CD4-positive, alpha-beta T cell treated with Interleukin-17A for 4 hours (primary cell): ENCODE measurements around the gene MDC1.
A peak's percentile ranks its signal among the peaks of the same experiment; 100 is the strongest.
"Not testable (repeated sequence)": the region's sequence is repeated elsewhere in the genome, so short reads cannot be mapped to it uniquely, and the experiment has no call there.

ENCODE experiments used
- DNase-seq: peaks from one replicate; pipeline ENCODE4 v3.0.0-alpha.2; 2020; ENCODE audit warnings: mixed read lengths

Gene MDC1

DNA sequence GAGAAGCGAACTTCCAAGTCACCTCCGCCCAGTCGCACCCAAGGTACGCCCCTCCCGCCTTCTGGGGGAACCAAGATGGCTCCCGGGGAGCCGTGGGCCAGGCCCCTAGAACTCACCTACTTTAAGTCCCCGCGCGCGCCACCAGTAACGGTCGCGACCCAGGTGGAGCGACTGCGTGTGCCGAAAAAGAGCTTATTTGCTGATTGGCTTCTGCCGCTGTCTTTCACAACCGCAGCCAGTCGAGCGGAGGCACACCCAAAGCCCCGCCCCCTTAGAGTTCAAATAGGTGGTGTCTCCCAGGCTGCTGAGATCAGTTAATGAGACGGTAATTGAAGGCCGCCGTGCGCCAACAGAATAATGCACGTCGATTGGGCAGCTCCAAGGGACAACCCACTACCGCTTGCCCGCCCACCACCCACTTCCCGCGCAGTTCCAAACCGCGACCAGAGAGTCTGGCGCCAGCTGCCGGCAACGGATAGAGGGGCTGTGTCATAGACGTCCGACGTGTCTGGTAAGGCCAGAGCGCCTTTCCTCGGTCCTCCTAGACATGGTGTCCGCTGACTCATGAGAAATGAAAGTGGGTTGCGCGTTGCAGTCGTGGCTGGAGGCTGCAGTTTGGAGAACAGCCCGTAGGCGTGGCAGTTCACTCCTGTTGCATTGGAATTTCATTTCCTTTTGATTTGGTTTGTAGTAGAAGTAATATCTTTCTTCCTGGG, at the start of gene MDC1:
MDC1 (minus strand) TSS at position 153 of the 716 bp plus-strand sequence. CDS start 2,106 bp downstream, outside the sequence.
- peak; percentile 98 for DNase-seq

GRCh38 chr6:30766461-30767157, 49.5 kb upstream of the MDC1 start:
- DNase-seq = no peak

DNA sequence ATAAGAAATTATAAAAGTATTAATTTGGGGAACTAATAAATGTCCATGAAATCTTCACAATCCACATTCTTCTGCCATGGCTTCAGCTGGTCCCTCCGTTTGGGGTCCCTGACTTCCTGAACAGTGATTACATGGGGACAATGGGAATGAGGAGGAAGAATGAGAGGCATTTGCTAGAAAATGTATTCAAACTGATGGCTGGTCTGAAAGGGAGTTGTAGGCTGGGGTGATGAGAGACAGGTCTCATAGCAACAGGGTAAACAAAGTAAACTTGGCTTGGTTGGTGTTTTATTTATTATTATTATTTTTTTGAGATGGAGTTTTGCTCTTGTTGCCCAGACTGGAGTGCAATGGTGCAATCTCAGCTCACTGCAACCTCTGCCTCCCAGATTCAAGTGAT, 48.4 kb upstream of the MDC1 start:
- DNase-seq = not testable (repeated sequence)

DNA sequence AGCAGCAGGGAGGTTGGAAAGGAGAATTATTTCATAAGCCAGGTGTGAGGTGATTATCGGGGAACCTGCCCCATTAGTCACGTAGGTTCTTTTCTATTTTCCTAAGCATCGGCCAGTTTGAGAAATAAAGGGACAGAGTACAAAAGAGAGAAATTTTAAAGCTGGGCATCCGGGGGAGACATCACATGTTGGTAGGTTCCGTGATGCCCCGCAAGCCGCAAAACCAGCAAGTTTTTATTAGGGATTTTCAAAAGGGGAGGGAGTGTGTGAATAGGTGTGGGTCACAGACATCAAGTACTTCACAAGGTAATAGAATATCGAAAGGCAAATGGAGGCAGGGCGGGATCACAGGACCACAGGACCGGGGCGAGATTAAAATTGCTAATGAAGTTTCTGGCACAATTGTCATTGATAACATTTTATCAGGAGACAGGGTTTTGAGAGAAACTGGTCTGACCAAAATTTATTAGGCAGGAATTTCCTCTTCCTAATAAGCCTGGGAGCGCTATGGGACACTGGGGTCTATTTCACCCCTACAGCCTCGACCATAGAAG, 47.5 kb upstream of the MDC1 start:
- DNase-seq = not testable (repeated sequence)

- peak; percentile 36 for DNase-seq
These were observed 46.8 kb upstream of the MDC1 start for GRCh38 chr6:30763618-30764489.

DNA sequence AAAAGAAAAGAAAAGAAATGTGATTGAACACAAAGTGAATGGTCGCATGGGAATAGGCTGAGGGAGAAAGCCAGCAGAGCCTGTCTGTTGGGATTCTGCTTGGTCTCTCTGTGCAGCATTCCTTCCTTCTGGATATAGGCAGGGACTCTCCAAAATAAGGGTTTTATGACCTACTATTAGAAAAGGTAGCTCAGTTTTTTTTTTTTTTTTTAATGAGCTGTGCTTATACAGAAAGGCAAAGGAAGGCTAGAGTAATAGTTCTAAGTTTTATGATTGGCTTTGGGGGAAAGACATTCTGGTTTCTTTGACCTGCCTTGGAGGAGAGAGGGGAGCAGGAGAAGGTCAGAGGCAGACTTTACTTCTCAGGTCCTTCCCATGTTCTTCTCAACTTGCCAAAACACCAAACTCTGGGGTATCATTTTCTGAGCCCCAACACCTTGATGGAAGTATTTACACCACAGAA, 46.1 kb upstream of the MDC1 start:
- DNase-seq = no peak

DNA sequence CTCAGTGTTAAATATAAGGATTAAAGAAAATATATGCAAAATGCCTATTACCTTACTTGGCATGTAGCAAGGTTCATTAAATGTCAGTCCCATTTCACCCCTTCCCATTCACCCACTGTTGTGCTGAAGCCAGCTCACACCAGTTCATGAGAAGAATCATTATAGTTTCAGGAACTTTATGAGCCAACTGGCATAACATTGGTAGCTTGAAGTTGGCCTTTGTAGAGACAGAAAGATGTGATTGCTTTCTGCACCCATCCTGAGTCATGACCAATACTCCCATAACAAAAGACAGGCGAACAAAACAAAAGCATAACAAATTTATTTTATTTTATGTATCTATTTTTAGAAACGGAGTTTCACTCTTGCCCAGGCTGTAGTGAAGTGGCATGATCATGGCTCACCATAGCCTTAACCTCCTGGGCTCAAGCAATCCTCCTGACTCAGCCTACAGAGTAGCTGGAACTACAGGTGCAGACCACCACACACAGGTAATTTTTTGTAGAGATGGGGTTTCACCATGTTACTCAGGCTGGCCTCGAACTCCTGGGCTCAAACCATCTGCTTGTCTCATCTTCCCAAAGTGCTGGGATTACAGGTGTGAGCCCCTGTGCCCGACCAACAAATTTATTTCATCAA, 44.8 kb upstream of the MDC1 start:
- DNase-seq = no peak

DNA sequence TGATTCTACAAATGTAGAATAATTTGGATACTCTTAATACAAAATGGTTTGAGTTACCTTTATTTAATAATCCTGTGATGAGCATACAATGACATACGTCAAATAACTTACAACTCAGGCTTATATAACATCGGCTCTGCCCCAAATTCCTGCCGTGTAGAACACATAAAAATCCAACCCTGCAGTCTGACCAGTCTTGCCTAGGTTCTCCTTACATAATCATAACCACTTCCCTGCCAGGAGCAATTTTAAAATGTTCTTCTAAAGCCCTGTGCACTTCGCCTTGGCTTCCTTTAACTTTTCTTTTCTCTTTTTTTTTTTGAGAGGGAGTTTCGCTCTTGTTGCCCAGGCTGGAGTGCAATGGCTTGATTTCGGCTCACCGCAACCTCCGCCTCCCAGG, 43.5 kb upstream of the MDC1 start:
- DNase-seq = no peak

GRCh38 chr6:30759575-30760239, 42.6 kb upstream of the MDC1 start:
- DNase-seq = no peak

DNA sequence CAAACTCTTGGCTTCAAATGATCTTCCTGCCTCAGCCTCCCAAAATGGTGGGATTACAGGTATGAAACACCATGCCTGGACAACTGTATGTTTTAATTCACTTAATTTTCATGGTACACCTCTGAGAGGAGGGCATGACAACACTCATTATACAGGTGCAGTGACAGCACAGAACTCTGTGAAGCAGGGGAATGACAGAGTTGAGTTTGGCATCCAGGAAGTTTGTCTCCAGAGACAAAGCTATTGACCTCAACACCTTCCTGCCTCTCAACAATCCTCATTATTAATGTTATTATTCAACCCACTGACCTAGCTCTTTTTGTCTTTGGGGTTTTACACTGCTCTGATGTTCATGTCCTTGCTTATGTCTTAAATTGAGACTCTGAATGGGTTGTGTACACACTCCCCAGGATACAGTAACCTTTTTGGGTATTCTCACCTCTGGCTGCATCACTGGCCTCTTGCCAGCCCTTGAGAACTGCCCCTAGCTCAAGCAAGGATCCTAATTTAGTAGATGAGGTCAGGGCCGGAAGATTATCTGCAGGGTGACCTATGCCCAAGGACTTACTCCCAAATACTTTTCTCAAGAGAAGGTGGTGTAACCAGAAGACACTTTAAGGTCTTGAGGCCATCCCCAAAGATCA, 40.3 kb upstream of the MDC1 start:
- no peak for DNase-seq

DNA sequence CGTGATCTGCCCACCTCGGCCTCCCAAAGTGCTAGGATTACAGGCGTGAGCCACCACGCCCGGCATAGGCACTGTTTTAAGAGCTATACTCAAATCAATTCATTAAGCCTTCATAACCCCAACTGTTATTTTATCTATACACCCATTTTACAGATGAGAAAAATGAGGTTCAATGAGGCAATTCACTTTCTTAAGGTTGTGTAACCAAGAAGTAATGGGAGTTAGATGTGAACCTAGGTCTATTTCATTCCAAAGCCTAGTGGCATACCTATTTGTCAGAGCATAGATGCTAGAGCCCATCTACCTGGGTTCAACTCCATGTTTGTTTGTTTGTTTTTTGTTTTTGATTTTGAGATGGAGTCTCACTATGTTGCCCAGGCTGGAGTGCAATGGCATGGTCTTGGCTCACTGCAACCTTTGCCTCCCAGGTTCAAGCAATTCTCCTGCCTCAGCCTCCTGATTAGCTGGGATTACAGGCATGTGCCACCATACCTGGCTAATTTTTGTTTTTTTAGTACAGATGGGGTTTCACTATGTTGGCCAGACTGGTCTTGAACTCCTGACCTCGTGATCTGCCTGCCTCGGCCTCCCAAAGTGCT, 39.4 kb upstream of the MDC1 start:
- not testable (repeated sequence) for DNase-seq

- no peak for DNase-seq
These were observed 37.5 kb upstream of the MDC1 start for GRCh38 chr6:30754631-30755030.

DNA sequence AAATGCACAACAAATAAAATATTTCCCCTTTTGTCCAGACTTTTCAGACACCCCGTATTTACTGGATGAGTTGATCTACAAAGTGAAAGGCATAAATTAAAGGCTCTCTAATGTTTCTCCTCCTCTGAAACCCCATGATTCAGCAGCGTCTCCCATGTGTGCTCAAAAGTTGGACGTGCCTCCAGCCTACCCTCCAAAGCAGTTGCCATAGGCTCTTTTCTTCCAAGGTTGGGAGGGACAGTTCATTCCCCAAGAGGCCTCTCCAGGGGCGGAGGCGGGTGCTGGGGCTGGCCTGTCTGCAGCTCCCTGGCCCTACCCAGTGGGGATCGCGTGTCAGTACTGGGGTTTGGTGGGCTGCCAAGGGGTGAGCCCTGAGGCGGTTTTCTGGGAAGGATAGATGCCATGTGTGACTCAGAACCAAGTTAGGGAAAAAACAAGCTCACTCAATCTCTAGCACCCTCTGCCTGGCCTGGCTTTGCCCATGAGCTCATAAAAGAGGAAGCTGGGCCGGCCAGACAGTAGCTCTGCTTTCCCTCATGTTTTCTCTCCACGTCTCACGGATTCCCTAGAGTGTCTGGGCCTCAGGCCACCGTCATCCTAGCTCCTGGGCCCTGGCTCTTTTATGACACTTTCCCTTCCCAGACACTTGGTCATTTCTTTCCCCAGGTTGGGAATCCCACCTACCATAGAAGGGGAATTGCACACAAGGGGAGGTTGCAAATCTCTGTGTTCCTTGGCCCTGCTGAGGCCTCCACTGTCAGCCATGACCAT, 35.3 kb upstream of the MDC1 start:
- DNase-seq = no peak

- no peak for DNase-seq
These were observed 33.2 kb upstream of the MDC1 start for GRCh38 chr6:30750379-30750668.

GRCh38 chr6:30749554-30750378, 32.7 kb upstream of the MDC1 start:
- no peak for DNase-seq

DNA sequence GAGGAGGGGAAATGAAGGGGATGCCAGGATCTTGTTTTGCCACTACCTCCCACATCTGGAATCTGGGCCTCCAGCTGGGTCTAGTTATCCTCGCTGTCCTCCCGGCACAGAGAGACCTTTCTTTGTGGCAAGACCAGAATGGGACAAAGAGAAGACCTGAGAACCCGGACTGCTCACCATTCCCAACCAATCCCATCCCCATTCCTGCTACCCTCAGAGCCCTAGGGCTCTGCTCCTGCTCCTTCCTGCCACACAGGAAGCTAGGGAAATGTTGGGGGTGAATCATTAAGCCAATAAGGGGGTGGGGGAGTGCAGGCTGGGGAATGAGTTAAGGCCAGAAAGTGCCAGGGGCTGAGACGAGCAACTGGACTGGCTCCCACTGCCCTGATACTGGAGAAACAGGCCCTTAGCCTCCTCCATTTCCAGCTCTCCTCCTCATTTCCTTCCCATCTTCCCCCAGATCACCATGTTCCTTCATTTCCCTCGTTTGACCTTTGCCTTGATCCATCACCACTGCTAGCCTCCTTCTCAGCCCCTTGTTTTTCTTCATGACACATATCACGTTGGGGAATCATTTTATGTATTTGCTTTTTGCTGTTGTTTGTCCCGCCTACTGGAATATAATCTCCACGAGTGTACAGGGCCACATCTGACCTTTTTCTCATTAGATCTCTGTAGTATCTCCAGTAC, 31.9 kb upstream of the MDC1 start:
- DNase-seq = no peak

- no peak for DNase-seq
These were observed 31.1 kb upstream of the MDC1 start for GRCh38 chr6:30747902-30748769.

GRCh38 chr6:30747300-30747687, 30.2 kb upstream of the MDC1 start:
- DNase-seq = no peak
